ENCODE data around the gene TARBP1.

DNA sequence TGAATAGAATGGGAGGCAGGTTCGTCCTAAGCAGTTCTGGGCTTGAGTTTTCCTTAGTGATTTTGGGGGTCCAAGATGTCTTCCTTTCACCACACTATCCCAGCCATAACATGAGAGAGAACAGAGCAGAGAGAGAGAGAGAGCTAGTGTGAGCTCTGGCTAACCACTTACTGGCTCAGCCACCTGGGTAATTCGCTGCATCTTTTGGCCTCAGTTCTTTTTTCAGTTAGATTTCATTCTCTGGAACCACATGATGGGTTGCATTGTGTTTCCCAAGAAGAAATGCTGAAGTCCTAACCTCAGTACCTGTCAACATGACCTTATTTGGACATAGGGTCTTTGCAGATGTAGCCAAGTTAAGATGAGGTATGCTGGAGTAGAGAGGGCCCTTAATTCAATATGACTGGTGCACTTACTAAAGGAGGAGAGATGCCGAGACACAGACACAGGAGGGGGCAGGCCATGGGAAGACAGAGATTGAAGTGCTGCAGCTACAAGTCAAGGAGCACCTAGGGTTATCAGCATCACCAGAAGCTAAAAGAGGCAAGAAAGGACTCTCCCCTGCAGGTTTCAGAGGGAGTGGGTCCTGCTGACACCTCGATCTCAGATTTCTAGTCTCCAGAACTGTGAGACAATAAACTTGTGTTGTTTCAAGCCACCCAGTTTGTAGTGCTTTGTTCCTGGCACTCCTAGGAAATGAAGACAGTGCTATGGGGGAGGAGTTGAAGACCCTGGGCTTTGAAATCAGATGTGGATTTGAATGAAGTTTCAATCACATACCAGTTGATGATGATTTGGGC, 26.2 kb upstream of the TARBP1 start:
- TF ChIP-seq, protein P1, sequence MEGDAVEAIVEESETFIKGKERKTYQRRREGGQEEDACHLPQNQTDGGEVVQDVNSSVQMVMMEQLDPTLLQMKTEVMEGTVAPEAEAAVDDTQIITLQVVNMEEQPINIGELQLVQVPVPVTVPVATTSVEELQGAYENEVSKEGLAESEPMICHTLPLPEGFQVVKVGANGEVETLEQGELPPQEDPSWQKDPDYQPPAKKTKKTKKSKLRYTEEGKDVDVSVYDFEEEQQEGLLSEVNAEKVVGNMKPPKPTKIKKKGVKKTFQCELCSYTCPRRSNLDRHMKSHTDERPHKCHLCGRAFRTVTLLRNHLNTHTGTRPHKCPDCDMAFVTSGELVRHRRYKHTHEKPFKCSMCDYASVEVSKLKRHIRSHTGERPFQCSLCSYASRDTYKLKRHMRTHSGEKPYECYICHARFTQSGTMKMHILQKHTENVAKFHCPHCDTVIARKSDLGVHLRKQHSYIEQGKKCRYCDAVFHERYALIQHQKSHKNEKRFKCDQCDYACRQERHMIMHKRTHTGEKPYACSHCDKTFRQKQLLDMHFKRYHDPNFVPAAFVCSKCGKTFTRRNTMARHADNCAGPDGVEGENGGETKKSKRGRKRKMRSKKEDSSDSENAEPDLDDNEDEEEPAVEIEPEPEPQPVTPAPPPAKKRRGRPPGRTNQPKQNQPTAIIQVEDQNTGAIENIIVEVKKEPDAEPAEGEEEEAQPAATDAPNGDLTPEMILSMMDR (IDR thresholded peaks at IDR 0.05; ENCODE audit: insufficient read depth, low read length), result no peak
- no peak for TF ChIP-seq POLR2AphosphoS5 (IDR thresholded peaks at IDR 0.05; ENCODE audit: low read depth)
- TF ChIP-seq, protein P2, sequence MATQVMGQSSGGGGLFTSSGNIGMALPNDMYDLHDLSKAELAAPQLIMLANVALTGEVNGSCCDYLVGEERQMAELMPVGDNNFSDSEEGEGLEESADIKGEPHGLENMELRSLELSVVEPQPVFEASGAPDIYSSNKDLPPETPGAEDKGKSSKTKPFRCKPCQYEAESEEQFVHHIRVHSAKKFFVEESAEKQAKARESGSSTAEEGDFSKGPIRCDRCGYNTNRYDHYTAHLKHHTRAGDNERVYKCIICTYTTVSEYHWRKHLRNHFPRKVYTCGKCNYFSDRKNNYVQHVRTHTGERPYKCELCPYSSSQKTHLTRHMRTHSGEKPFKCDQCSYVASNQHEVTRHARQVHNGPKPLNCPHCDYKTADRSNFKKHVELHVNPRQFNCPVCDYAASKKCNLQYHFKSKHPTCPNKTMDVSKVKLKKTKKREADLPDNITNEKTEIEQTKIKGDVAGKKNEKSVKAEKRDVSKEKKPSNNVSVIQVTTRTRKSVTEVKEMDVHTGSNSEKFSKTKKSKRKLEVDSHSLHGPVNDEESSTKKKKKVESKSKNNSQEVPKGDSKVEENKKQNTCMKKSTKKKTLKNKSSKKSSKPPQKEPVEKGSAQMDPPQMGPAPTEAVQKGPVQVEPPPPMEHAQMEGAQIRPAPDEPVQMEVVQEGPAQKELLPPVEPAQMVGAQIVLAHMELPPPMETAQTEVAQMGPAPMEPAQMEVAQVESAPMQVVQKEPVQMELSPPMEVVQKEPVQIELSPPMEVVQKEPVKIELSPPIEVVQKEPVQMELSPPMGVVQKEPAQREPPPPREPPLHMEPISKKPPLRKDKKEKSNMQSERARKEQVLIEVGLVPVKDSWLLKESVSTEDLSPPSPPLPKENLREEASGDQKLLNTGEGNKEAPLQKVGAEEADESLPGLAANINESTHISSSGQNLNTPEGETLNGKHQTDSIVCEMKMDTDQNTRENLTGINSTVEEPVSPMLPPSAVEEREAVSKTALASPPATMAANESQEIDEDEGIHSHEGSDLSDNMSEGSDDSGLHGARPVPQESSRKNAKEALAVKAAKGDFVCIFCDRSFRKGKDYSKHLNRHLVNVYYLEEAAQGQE (IDR thresholded peaks at IDR 0.05; ENCODE audit: insufficient replicate concordance, low read depth), result no peak

Data from HL-60 (cell line).